Measurements from ENCODE around the gene ELMOD1. TPM values are rescaled to one million over a fixed set of nuclear protein-coding genes. Genes with fewer than 3 reads are reported as not detected.

The ELMOD1 gene
- total and polyA plus RNA-seq, 10 of the 15 experiments (the other 5 are each of a cell fraction or from before 2014, with no cell fraction given) = not detected

DNA sequence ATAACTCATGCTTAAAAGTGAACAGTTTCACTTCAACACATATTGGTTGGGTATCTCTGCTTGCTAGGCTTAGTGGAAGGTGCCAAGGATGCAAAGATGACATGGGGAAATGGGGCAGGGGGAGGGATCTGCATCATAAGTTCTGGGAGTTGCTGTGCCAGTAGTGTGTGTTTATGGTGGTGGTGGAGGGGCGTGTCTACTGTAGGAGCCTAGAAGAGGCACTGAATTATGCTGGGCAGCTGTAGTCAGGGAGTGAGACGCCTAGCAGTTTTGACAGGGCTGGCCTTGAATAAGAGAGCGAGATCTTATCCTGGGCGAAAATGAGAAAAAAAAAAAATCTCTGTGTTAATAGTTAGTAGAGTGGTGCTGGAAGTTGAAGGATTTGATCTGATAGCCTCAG, 3.0 kb downstream of the ELMOD1 start:
- BruUV-seq (replicated peaks) = no TSS peak
- Histone ChIP-seq H4K20me1 (ENCODE audit: control insufficient read depth, insufficient read depth) (no peaks in the 10 kb centered on the region), H3K27ac (ENCODE audit: control insufficient read depth, insufficient read depth) (no peak overlapping the region), H3K27me3 (replicated peaks in 1 of 2; ENCODE audit: control insufficient read depth in 2 of 2, insufficient read depth in 2 of 2, low read length in 1 of 2) (peaks cover 10 to 22% of the 10 kb centered on the region in 2 experiments), H3K4me1 (ENCODE audit: control insufficient read depth, insufficient read depth, low read length) (no peaks in the 10 kb centered on the region), H3K4me3 (no peak overlapping the region), H3K9ac (ENCODE audit: control insufficient read depth, insufficient read depth, low read length) (no peak overlapping the region), H3K4me2 (ENCODE audit: control insufficient read depth, insufficient read depth) (no peak overlapping the region), H3K36me3 (ENCODE audit: control insufficient read depth in 2 of 2, insufficient read depth in 2 of 2, low read length in 1 of 2) (no peaks in the 10 kb centered on the region), H2AFZ (ENCODE audit: control insufficient read depth, low read depth, low read length) (no peak overlapping the region), H3K9me3 (replicated peaks; ENCODE audit: control insufficient read depth, insufficient read depth, low read length) (no peaks in the 10 kb centered on the region), H3K79me2 (ENCODE audit: control insufficient read depth, insufficient read depth, low read length) (no peaks in the 10 kb centered on the region)
- intact Hi-C loops (cut with micrococcal nuclease; ENCODE audit: unreplicated experiment) (no loop called here), in situ Hi-C loops (cut with MboI) (no loop called here)
- WGBS (ENCODE audit: insufficient coverage, insufficient replicate concordance, low lambda C conversion rate, missing lambda C conversion rate) = 35% methylated on average over 4 of the region's 4 CpGs
- DNase-seq (ENCODE audit: low read depth, low spot score) (no peak), FAIRE-seq (no peak), ATAC-seq (no peak)
- ChIA-PET CTCF (interaction anchor here (0.6 to 12.7 kb wide), 5 partner anchors 20 to 95 kb away, joined by 3 to 206 read pairs (median 3); no protein-coding TSS in a partner anchor), RAD21 (ENCODE audit: unreplicated experiment) (interaction anchor here (1.3 to 9.6 kb wide), 2 partner anchors 16 to 93 kb away, joined by 3 to 104 read pairs; no protein-coding TSS in a partner anchor), SMC1A (ENCODE audit: uncharacterized antibody, unreplicated experiment) (interaction anchor here (0.5 to 6.9 kb wide), 5 partner anchors 10 to 95 kb away, joined by 3 to 109 read pairs (median 5); no protein-coding TSS in a partner anchor), POLR2A (no interaction called here)
- TF ChIP-seq, protein P1, sequence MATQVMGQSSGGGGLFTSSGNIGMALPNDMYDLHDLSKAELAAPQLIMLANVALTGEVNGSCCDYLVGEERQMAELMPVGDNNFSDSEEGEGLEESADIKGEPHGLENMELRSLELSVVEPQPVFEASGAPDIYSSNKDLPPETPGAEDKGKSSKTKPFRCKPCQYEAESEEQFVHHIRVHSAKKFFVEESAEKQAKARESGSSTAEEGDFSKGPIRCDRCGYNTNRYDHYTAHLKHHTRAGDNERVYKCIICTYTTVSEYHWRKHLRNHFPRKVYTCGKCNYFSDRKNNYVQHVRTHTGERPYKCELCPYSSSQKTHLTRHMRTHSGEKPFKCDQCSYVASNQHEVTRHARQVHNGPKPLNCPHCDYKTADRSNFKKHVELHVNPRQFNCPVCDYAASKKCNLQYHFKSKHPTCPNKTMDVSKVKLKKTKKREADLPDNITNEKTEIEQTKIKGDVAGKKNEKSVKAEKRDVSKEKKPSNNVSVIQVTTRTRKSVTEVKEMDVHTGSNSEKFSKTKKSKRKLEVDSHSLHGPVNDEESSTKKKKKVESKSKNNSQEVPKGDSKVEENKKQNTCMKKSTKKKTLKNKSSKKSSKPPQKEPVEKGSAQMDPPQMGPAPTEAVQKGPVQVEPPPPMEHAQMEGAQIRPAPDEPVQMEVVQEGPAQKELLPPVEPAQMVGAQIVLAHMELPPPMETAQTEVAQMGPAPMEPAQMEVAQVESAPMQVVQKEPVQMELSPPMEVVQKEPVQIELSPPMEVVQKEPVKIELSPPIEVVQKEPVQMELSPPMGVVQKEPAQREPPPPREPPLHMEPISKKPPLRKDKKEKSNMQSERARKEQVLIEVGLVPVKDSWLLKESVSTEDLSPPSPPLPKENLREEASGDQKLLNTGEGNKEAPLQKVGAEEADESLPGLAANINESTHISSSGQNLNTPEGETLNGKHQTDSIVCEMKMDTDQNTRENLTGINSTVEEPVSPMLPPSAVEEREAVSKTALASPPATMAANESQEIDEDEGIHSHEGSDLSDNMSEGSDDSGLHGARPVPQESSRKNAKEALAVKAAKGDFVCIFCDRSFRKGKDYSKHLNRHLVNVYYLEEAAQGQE (IDR thresholded peaks at IDR 0.05; ENCODE audit: low read depth, low read length) = no peak
- TF ChIP-seq, protein P2, sequence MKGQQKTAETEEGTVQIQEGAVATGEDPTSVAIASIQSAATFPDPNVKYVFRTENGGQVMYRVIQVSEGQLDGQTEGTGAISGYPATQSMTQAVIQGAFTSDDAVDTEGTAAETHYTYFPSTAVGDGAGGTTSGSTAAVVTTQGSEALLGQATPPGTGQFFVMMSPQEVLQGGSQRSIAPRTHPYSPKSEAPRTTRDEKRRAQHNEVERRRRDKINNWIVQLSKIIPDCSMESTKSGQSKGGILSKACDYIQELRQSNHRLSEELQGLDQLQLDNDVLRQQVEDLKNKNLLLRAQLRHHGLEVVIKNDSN (IDR thresholded peaks at IDR 0.05; ENCODE audit: borderline replicate concordance, extremely low read length, insufficient read depth, low read depth, low read length) = no peak
- TF ChIP-seq, protein P3, sequence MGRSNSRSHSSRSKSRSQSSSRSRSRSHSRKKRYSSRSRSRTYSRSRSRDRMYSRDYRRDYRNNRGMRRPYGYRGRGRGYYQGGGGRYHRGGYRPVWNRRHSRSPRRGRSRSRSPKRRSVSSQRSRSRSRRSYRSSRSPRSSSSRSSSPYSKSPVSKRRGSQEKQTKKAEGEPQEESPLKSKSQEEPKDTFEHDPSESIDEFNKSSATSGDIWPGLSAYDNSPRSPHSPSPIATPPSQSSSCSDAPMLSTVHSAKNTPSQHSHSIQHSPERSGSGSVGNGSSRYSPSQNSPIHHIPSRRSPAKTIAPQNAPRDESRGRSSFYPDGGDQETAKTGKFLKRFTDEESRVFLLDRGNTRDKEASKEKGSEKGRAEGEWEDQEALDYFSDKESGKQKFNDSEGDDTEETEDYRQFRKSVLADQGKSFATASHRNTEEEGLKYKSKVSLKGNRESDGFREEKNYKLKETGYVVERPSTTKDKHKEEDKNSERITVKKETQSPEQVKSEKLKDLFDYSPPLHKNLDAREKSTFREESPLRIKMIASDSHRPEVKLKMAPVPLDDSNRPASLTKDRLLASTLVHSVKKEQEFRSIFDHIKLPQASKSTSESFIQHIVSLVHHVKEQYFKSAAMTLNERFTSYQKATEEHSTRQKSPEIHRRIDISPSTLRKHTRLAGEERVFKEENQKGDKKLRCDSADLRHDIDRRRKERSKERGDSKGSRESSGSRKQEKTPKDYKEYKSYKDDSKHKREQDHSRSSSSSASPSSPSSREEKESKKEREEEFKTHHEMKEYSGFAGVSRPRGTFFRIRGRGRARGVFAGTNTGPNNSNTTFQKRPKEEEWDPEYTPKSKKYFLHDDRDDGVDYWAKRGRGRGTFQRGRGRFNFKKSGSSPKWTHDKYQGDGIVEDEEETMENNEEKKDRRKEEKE (IDR thresholded peaks at IDR 0.05) = no peak
- no peak for TF ChIP-seq STAT1 (conservative IDR thresholded peaks at IDR 0.05)
- no peak for TF ChIP-seq POU2F2 (IDR thresholded peaks at IDR 0.05; ENCODE audit: borderline replicate concordance, low read depth, low read length)

Measured in GM12878 (cell line).